Measurements from ENCODE around the gene TPM4. TPM values are rescaled to one million over a fixed set of nuclear protein-coding genes. Genes with fewer than 3 reads are reported as not detected.

The TPM4 gene
- total and polyA plus RNA-seq, 2 of the 13 experiments (the other 11 are each of a cell fraction or from before 2014, with no cell fraction given) = 180 to 188 TPM

- TF ChIP-seq, protein P1, sequence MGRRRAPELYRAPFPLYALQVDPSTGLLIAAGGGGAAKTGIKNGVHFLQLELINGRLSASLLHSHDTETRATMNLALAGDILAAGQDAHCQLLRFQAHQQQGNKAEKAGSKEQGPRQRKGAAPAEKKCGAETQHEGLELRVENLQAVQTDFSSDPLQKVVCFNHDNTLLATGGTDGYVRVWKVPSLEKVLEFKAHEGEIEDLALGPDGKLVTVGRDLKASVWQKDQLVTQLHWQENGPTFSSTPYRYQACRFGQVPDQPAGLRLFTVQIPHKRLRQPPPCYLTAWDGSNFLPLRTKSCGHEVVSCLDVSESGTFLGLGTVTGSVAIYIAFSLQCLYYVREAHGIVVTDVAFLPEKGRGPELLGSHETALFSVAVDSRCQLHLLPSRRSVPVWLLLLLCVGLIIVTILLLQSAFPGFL (CRISPR knock-in tag; IDR thresholded peaks at IDR 0.05) = no peak
- TF ChIP-seq, protein P2, sequence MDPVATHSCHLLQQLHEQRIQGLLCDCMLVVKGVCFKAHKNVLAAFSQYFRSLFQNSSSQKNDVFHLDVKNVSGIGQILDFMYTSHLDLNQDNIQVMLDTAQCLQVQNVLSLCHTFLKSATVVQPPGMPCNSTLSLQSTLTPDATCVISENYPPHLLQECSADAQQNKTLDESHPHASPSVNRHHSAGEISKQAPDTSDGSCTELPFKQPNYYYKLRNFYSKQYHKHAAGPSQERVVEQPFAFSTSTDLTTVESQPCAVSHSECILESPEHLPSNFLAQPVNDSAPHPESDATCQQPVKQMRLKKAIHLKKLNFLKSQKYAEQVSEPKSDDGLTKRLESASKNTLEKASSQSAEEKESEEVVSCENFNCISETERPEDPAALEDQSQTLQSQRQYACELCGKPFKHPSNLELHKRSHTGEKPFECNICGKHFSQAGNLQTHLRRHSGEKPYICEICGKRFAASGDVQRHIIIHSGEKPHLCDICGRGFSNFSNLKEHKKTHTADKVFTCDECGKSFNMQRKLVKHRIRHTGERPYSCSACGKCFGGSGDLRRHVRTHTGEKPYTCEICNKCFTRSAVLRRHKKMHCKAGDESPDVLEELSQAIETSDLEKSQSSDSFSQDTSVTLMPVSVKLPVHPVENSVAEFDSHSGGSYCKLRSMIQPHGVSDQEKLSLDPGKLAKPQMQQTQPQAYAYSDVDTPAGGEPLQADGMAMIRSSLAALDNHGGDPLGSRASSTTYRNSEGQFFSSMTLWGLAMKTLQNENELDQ (CRISPR knock-in tag; IDR thresholded peaks at IDR 0.05; ENCODE audit: borderline replicate concordance) = no peak
- no peak for TF ChIP-seq ZNF713 (CRISPR knock-in tag; IDR thresholded peaks at IDR 0.05)
- no peak for TF ChIP-seq HDAC2 (CRISPR knock-in tag; IDR thresholded peaks at IDR 0.05)
- no peak for TF ChIP-seq ZNF816 (CRISPR knock-in tag; IDR thresholded peaks at IDR 0.05; ENCODE audit: borderline replicate concordance)
- no peak for TF ChIP-seq PCBP1 (IDR thresholded peaks at IDR 0.05; ENCODE audit: borderline replicate concordance, low read depth, low read length)
- TF ChIP-seq KDM1A (CRISPR knock-in tag; IDR thresholded peaks at IDR 0.05) = no peak
- TF ChIP-seq ZNF329 (CRISPR knock-in tag; IDR thresholded peaks at IDR 0.05; ENCODE audit: low read depth) = no peak
These were observed at the start of gene TPM4 (continued) for GRCh38 chr19:16076154-16076957.

GRCh38 chr19:16026756-16027155 is 49.5 kb upstream of the TPM4 start:
- H3K9me3 ChIP-seq (ENCODE audit: low read length) = no peaks in the 10 kb centered on the region
- FAIRE-seq = no peak
- H4K20me1 ChIP-seq (ENCODE audit: insufficient read depth, low read length) = no peaks in the 10 kb centered on the region
- no peaks in the 10 kb centered on the region for H3K36me3 ChIP-seq (replicated peaks in 1 of 2; ENCODE audit: control insufficient read depth in 1 of 2, insufficient read depth in 2 of 2, low read length in 2 of 2)
- no TSS peak for BruUV-seq (replicated peaks)
- WGBS (ENCODE audit: low lambda C conversion rate) = 48% methylated on average over 7 of the region's 7 CpGs
- CTCF ChIA-PET (ENCODE audit: low intra/inter-chr PET ratio, low total read pairs) = interaction anchor here (1.9 kb wide), 1 partner anchor 156 kb away, joined by 11 read pairs; no protein-coding TSS in a partner anchor
- no peak overlapping the region for H3K27ac ChIP-seq (ENCODE audit: extremely low read length, insufficient read depth, low read length)
- H3K4me3 ChIP-seq (replicated peaks in 1 of 3; ENCODE audit: insufficient read depth in 1 of 3, low read depth in 2 of 3, low read length in 3 of 3) = no peak overlapping the region
- ATAC-seq = no peak
- H3K79me2 ChIP-seq (ENCODE audit: insufficient read depth, low read length) = no peaks in the 10 kb centered on the region
- H3K4me1 ChIP-seq (ENCODE audit: insufficient read depth, low read length) = no peaks in the 10 kb centered on the region
- in situ Hi-C loops (cut with HindIII; ENCODE audit: extremely low pct_ligation_motif_present, low pct_unique_long_range_greater_than_20kb) = loop anchor here (25.0 kb wide), 1 partner anchor 361 kb away; no protein-coding TSS in a partner anchor
- H3K27me3 ChIP-seq (ENCODE audit: control insufficient read depth in 1 of 2, insufficient read depth in 2 of 2, low read length in 2 of 2) = peaks cover 3 to 18% of the 10 kb centered on the region in 2 experiments; a peak in 4 of 5 replicates
- POLR2A ChIA-PET = interaction anchor here (2.1 kb wide), 1 partner anchor 159 kb away, joined by 10 read pairs; the partner anchor contains the start of gene FAM32A
- no peak overlapping the region for H2AFZ ChIP-seq (ENCODE audit: low read length)
- intact Hi-C loops (cut with micrococcal nuclease; ENCODE audit: unreplicated experiment) = no loop called here
- DNase-seq (ENCODE audit: low spot score) = no peak
- no peak overlapping the region for H3K9ac ChIP-seq (ENCODE audit: insufficient read depth, low read depth, low read length)
- H3K4me2 ChIP-seq (ENCODE audit: low read depth, low read length) = no peak overlapping the region
- no peak for TF ChIP-seq ZBTB37 (CRISPR knock-in tag; IDR thresholded peaks at IDR 0.05)
- no peak for TF ChIP-seq REST (IDR thresholded peaks at IDR 0.05; ENCODE audit: borderline replicate concordance in 1 of 2, low read depth in 1 of 2, low read length in 2 of 2)
- TF ChIP-seq, protein P3, sequence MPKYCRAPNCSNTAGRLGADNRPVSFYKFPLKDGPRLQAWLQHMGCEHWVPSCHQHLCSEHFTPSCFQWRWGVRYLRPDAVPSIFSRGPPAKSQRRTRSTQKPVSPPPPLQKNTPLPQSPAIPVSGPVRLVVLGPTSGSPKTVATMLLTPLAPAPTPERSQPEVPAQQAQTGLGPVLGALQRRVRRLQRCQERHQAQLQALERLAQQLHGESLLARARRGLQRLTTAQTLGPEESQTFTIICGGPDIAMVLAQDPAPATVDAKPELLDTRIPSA (CRISPR knock-in tag; IDR thresholded peaks at IDR 0.05; ENCODE audit: borderline replicate concordance) = no peak
- TF ChIP-seq SIX4 (CRISPR knock-in tag; IDR thresholded peaks at IDR 0.05) = no peak

Measured in HepG2 (cell line).